Astrocyte (in vitro differentiated cells and primary cell): Measurements from ENCODE around the gene AGBL4. TPM values are rescaled to one million over a fixed set of nuclear protein-coding genes. Genes with fewer than 3 reads are reported as not detected.
A peak's percentile ranks its signal among the peaks of the same experiment; 100 is the strongest.

ENCODE experiments used
- DNase-seq: peaks from one replicate; pipeline ENCODE4 v3.0.0-alpha.2; 2010; ENCODE audit warnings: low read depth
- FAIRE-seq: peaks from 2 replicates; lab custom pipeline; 2011; peaks lifted over from hg19 to GRCh38; lab: Jason Lieb, UNC
- H2AFZ ChIP-seq: 2 replicates; pipeline ENCODE4 v1.6.0; 2012; ENCODE audit warnings: low read depth, low read length, inconsistent platforms
- H3K27ac ChIP-seq: 2 replicates; pipeline ENCODE4 v1.5.1; 2011; ENCODE audit warnings: low read depth, low read length, inconsistent platforms
- H3K27me3 ChIP-seq: 2 replicates; pipeline ENCODE4 v1.6.0; 2011; ENCODE audit warnings: low read length, inconsistent platforms; ENCODE audit not compliant: insufficient read depth
- H3K36me3 ChIP-seq: 2 replicates; pipeline ENCODE4 v1.5.1; 2011; ENCODE audit warnings: low read length, inconsistent platforms; ENCODE audit not compliant: insufficient read depth
- H3K4me1 ChIP-seq: 2 replicates; pipeline ENCODE4 v1.5.1; 2011; ENCODE audit warnings: low read length, inconsistent platforms; ENCODE audit not compliant: insufficient read depth
- H3K4me2 ChIP-seq: 2 replicates; pipeline ENCODE4 v1.6.0; 2012; ENCODE audit warnings: low read length, inconsistent platforms
- H3K4me3 ChIP-seq: 2 replicates; pipeline ENCODE4 v1.5.1; 2011; ENCODE audit warnings: low read depth, mild to moderate bottlenecking, low read length, inconsistent platforms; ENCODE audit not compliant: insufficient read depth
- H3K79me2 ChIP-seq: 2 replicates; pipeline ENCODE4 v1.6.0; 2012; ENCODE audit warnings: mild to moderate bottlenecking, low read length, inconsistent platforms; ENCODE audit not compliant: insufficient read depth
- H3K9ac ChIP-seq: 2 replicates; pipeline ENCODE4 v1.6.0; 2012; ENCODE audit warnings: mild to moderate bottlenecking, low read length, inconsistent platforms
- H3K9me3 ChIP-seq: 2 replicates; pipeline ENCODE4 v1.5.1; 2012; ENCODE audit warnings: low read depth, mild to moderate bottlenecking, low read length, inconsistent platforms; ENCODE audit not compliant: insufficient read depth
- H4K20me1 ChIP-seq: 2 replicates; pipeline ENCODE4 v1.6.0; 2012; ENCODE audit warnings: low read length, inconsistent platforms; ENCODE audit not compliant: insufficient read depth
- H3K27ac Mint-ChIP-seq: one replicate; pipeline ENCODE4 v1.8.0; 2021; ENCODE audit warnings: mild to moderate bottlenecking, mixed read lengths; ENCODE audit not compliant: unreplicated experiment
- H3K27me3 Mint-ChIP-seq: one replicate; pipeline ENCODE4 v1.8.0; 2021; ENCODE audit warnings: low read depth, mixed read lengths; ENCODE audit not compliant: unreplicated experiment
- H3K36me3 Mint-ChIP-seq: one replicate; pipeline ENCODE4 v1.8.0; 2021; ENCODE audit warnings: low read depth, mixed read lengths; ENCODE audit not compliant: unreplicated experiment
- H3K4me1 Mint-ChIP-seq: one replicate; pipeline ENCODE4 v1.8.0; 2021; ENCODE audit warnings: low read depth, mixed read lengths; ENCODE audit not compliant: unreplicated experiment
- H3K4me3 Mint-ChIP-seq: one replicate; pipeline ENCODE4 v1.8.0; 2021; ENCODE audit warnings: mild to moderate bottlenecking, moderate library complexity, mixed read lengths; ENCODE audit not compliant: unreplicated experiment
- H3K9me3 Mint-ChIP-seq: one replicate; pipeline ENCODE4 v1.8.0; 2021; ENCODE audit warnings: mild to moderate bottlenecking, mixed read lengths; ENCODE audit not compliant: unreplicated experiment
- EZH2 ChIP-seq: IDR thresholded peaks from 2 replicates; pipeline ENCODE4 v1.6.1; 2012; ENCODE audit warnings: mild to moderate bottlenecking, low read length, inconsistent platforms; ENCODE audit not compliant: insufficient read depth
- total RNA-seq: library from RNA; stranded (reverse); gene quantifications from 2 replicates; pipeline ENCODE4 v1.2.1, GENCODE V29; 2021
- TF ChIP-seq, protein P1 (sequence below): IDR thresholded peaks from 2 replicates; pipeline ENCODE4 v1.5.1; 2011; ENCODE audit warnings: low read depth, mild to moderate bottlenecking, inconsistent platforms, low read length, moderate library complexity; ENCODE audit not compliant: insufficient read depth

AGBL4 gene
- total RNA-seq, 1 donor from 2014 or later: not detected

DNA sequence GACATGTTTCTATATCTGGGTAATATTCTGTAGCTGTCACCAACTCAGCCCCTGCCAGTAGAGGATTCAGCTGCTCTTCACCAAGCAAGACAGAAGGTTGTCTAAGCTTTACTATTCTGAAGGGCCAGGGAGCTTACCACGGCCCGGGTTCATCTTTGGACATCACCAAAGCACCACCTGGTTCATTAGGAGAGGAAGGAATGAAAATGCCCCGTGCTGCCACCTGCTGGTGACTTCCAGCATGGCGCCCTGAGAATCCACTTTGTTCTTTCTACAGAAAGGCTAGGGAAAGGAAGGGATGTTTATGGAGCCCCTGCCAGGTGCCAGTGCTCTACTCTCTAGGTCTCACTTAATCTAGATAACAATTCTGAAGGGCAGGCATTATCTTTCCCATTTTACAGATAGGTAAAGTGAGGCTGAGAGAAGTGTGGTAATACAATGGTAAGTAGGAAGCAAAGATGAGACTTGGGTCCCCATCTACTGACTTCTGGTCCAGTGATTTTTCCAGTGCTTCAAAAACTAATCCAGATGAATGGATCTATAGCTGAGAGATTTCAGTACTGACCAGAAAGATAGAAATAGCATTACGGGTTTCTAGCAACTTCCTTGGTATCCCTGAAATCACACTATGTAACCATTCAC, 1326.6 kb downstream of the AGBL4 start:
- Histone ChIP-seq H4K20me1 (no peaks in the 10 kb centered on the region), H3K4me3 (no peak overlapping the region), H3K9ac (no peak overlapping the region), H3K79me2 (no peaks in the 10 kb centered on the region), H3K4me2 (no peak overlapping the region), H3K27me3 (peaks cover 4% of the 10 kb centered on the region), H3K4me1 (peaks cover 1% of the 10 kb centered on the region), H3K36me3 (no peaks in the 10 kb centered on the region), H3K27ac (no peak overlapping the region), H2AFZ (no peak overlapping the region), H3K9me3 (no peaks in the 10 kb centered on the region)
- no peak for TF ChIP-seq EZH2
- TF ChIP-seq, protein P1, sequence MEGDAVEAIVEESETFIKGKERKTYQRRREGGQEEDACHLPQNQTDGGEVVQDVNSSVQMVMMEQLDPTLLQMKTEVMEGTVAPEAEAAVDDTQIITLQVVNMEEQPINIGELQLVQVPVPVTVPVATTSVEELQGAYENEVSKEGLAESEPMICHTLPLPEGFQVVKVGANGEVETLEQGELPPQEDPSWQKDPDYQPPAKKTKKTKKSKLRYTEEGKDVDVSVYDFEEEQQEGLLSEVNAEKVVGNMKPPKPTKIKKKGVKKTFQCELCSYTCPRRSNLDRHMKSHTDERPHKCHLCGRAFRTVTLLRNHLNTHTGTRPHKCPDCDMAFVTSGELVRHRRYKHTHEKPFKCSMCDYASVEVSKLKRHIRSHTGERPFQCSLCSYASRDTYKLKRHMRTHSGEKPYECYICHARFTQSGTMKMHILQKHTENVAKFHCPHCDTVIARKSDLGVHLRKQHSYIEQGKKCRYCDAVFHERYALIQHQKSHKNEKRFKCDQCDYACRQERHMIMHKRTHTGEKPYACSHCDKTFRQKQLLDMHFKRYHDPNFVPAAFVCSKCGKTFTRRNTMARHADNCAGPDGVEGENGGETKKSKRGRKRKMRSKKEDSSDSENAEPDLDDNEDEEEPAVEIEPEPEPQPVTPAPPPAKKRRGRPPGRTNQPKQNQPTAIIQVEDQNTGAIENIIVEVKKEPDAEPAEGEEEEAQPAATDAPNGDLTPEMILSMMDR: peak; percentile 92
- peaks cover 4% of the 10 kb centered on the region for H3K4me1 Mint-ChIP-seq
- H3K27ac Mint-ChIP-seq: peak overlapping the region; percentile 21
- no peak for DNase-seq
- peaks cover 27% of the 10 kb centered on the region for H3K27me3 Mint-ChIP-seq
- no peak for FAIRE-seq
- no peaks in the 10 kb centered on the region for H3K36me3 Mint-ChIP-seq
- peaks cover 2% of the 10 kb centered on the region for H3K9me3 Mint-ChIP-seq
- H3K4me3 Mint-ChIP-seq: no peak overlapping the region

GRCh38 chr1:48695161-48695560, 1328.6 kb downstream of the AGBL4 start:
- Mint-ChIP-seq H3K4me3 (no peak overlapping the region), H3K9me3 (peaks cover 2% of the 10 kb centered on the region), H3K36me3 (no peaks in the 10 kb centered on the region), H3K4me1 (peaks cover 15% of the 10 kb centered on the region), H3K27ac (no peak overlapping the region), H3K27me3 (peaks cover 23% of the 10 kb centered on the region)
- DNase-seq (no peak), FAIRE-seq (no peak)
- Histone ChIP-seq H3K4me1 (peaks cover 2% of the 10 kb centered on the region), H4K20me1 (no peaks in the 10 kb centered on the region), H3K79me2 (no peaks in the 10 kb centered on the region), H2AFZ (no peak overlapping the region), H3K27me3 (peaks cover 4% of the 10 kb centered on the region), H3K9me3 (no peaks in the 10 kb centered on the region), H3K36me3 (no peaks in the 10 kb centered on the region), H3K9ac (no peak overlapping the region), H3K4me2 (no peak overlapping the region), H3K27ac (no peak overlapping the region), H3K4me3 (no peak overlapping the region)
- TF ChIP-seq, protein P1: no peak
- TF ChIP-seq EZH2: no peak

DNA sequence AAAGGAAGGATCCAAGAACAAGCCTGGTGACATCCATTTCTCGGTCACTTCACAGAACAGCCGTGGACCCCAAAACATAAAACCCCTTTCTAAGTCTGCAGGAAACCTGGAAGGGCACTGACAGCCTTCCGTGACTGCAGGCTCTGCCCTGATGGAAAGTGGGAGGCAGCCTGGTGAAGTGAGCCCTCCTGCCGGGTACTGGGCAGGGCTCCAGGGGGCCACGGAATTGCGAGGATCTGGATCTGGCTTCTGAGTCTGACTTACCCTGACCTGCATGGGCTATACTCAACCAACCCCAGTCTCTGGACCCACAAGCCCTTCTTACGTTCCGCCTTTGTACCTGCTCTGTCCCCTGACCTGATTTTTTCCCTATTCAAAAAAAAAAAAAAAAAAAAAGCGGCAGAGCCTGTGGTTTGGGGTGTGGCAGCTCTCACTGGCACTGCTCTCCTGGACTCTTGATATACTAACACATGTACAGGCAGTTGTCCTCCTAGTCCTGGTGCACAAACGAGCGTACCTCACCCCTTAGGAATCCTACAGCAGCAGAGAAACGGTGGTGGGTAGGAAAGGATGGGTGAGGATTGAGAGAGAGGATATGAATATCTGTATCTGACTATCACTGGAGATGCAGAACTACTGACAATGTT, 1330.0 kb downstream of the AGBL4 start:
- Histone ChIP-seq H3K4me3 (no peak overlapping the region), H3K9ac (no peak overlapping the region), H4K20me1 (no peaks in the 10 kb centered on the region), H3K27ac (no peak overlapping the region), H3K36me3 (no peaks in the 10 kb centered on the region), H3K4me1 (peaks cover 2% of the 10 kb centered on the region), H2AFZ (no peak overlapping the region), H3K4me2 (no peak overlapping the region), H3K9me3 (no peaks in the 10 kb centered on the region), H3K79me2 (no peaks in the 10 kb centered on the region), H3K27me3 (peaks cover 4% of the 10 kb centered on the region)
- FAIRE-seq (no peak), DNase-seq (no peak)
- no peak overlapping the region for H3K27ac Mint-ChIP-seq
- H3K4me3 Mint-ChIP-seq: no peak overlapping the region
- H3K9me3 Mint-ChIP-seq: peaks cover 2% of the 10 kb centered on the region
- H3K4me1 Mint-ChIP-seq: peaks cover 15% of the 10 kb centered on the region
- no peaks in the 10 kb centered on the region for H3K36me3 Mint-ChIP-seq
- H3K27me3 Mint-ChIP-seq: peaks cover 21% of the 10 kb centered on the region
- TF ChIP-seq, protein P1: no peak
- TF ChIP-seq EZH2: no peak
